ENCODE results near the gene CTIF. TPM values are rescaled to one million over a fixed set of nuclear protein-coding genes. Genes with fewer than 3 reads are reported as not detected.

The CTIF gene
- polyA plus RNA-seq, 1 donor, result 15.0 TPM

- DNase-seq, result no peak
- H3K4me3 ChIP-seq (ENCODE audit: low read length), result no peak overlapping the region
- WGBS (ENCODE audit: insufficient coverage, low lambda C conversion rate), result no CpG with 5 or more reads among the region's 21 CpGs
- no peaks in the 10 kb centered on the region for H3K27me3 ChIP-seq (ENCODE audit: control insufficient read depth, insufficient read depth, low read length)
- H3K4me1 ChIP-seq (ENCODE audit: control insufficient read depth, insufficient read depth, low read length), result peaks cover 31% of the 10 kb centered on the region
- H3K9me3 ChIP-seq (ENCODE audit: control insufficient read depth, low read depth, low read length), result peaks cover 7% of the 10 kb centered on the region
- peaks cover 19% of the 10 kb centered on the region for H3K36me3 ChIP-seq (ENCODE audit: control insufficient read depth, insufficient read depth, low read length)
- H3K27ac ChIP-seq (ENCODE audit: low read length), result no peak overlapping the region
Observed at GRCh38 chr18:48762836-48763718, 224.2 kb downstream of the CTIF start.

DNA sequence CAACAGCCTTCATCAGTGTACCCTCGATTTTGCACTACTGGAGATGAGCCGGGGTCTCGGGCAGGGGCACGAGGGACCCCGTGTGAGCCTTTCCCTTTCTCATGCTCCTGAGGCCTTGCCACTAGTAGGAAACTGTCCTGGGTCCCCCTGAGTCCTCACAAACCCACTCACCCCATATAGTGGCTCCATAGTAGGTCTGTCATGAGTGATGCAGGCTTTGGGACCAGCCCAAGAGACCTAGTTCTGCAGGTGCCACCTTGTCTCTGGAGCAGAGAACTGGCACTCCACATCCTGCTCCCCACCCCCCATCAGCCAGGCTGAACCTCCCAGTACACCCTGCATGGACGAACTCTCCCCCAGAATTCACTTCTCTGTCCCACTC, 224.9 kb downstream of the CTIF start:
- H3K36me3 ChIP-seq (ENCODE audit: control insufficient read depth, insufficient read depth, low read length), result peaks cover 12% of the 10 kb centered on the region
- no peak overlapping the region for H3K27ac ChIP-seq (ENCODE audit: low read length)
- no peak for DNase-seq
- H3K27me3 ChIP-seq (ENCODE audit: control insufficient read depth, insufficient read depth, low read length), result no peaks in the 10 kb centered on the region
- no peak overlapping the region for H3K4me3 ChIP-seq (ENCODE audit: low read length)
- peaks cover 34% of the 10 kb centered on the region for H3K4me1 ChIP-seq (ENCODE audit: control insufficient read depth, insufficient read depth, low read length)
- peaks cover 4% of the 10 kb centered on the region for H3K9me3 ChIP-seq (ENCODE audit: control insufficient read depth, low read depth, low read length)
- WGBS (ENCODE audit: insufficient coverage, low lambda C conversion rate), result no CpG with 5 or more reads among the region's 6 CpGs

DNA sequence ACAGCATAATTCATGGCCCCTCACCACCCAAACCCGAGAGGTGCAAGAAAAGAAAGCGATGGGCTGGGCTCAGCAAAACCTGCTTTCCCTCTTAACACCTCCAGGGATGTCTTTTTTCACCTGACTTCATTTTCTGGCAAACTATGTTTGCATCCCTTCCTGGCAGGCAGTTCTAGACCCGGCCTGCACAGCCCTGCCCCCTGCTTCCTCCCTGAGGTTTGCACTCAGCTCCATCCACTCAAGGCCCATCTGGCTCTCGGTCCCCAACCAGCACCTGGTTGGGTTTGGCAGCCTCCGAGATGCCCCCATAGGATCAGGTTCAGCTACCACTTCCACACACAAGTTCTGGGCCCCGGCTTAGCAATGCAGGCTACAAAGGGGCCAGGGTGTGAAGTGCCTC, 226.2 kb downstream of the CTIF start:
- Histone ChIP-seq H3K4me1 (ENCODE audit: control insufficient read depth, insufficient read depth, low read length) (peaks cover 34% of the 10 kb centered on the region), H3K4me3 (ENCODE audit: low read length) (no peak overlapping the region), H3K27ac (ENCODE audit: low read length) (no peak overlapping the region), H3K27me3 (ENCODE audit: control insufficient read depth, insufficient read depth, low read length) (no peaks in the 10 kb centered on the region), H3K9me3 (ENCODE audit: control insufficient read depth, low read depth, low read length) (peaks cover 4% of the 10 kb centered on the region), H3K36me3 (ENCODE audit: control insufficient read depth, insufficient read depth, low read length) (peaks cover 10% of the 10 kb centered on the region)
- no peak for DNase-seq
- WGBS (ENCODE audit: insufficient coverage, low lambda C conversion rate), result no CpG with 5 or more reads among the region's 6 CpGs

GRCh38 chr18:48766026-48766425, 227.2 kb downstream of the CTIF start:
- Histone ChIP-seq H3K27me3 (ENCODE audit: control insufficient read depth, insufficient read depth, low read length) (no peaks in the 10 kb centered on the region), H3K27ac (ENCODE audit: low read length) (no peak overlapping the region), H3K4me1 (ENCODE audit: control insufficient read depth, insufficient read depth, low read length) (peaks cover 32% of the 10 kb centered on the region)

DNA sequence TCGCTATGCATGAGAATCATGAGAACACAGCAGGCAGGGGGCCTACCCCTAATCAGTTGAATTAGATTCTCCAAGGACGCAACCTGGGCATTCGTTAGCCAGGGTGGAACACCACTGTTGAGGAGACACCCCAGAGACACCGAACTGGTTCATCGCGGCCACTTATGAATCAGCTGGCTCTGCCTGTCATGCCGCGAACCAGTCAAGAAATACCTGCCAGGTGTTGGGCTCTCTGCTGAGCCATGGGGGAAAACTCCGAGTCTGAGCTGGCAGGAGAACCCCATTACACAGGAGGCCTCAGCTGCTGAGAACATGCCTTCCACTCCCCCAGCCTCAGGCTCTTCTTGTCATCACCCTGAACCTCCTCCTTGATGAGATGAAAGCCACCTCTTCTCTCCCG, 227.7 kb downstream of the CTIF start:
- Histone ChIP-seq H3K4me1 (ENCODE audit: control insufficient read depth, insufficient read depth, low read length) (peaks cover 27% of the 10 kb centered on the region), H3K27me3 (ENCODE audit: control insufficient read depth, insufficient read depth, low read length) (no peaks in the 10 kb centered on the region), H3K36me3 (ENCODE audit: control insufficient read depth, insufficient read depth, low read length) (peaks cover 10% of the 10 kb centered on the region), H3K9me3 (ENCODE audit: control insufficient read depth, low read depth, low read length) (peaks cover under 1% of the 10 kb centered on the region), H3K4me3 (ENCODE audit: low read length) (no peak overlapping the region), H3K27ac (ENCODE audit: low read length) (peak overlapping the region; percentile 24)
- no peak for DNase-seq
- 100% methylated on average over 1 of the region's 10 CpGs for WGBS (ENCODE audit: insufficient coverage, low lambda C conversion rate)

More at GRCh38 chr18:48766026-48766425, 227.2 kb downstream of the CTIF start:
- DNase-seq, result no peak
- Histone ChIP-seq H3K4me3 (ENCODE audit: low read length) (no peak overlapping the region), H3K9me3 (ENCODE audit: control insufficient read depth, low read depth, low read length) (peaks cover 4% of the 10 kb centered on the region), H3K36me3 (ENCODE audit: control insufficient read depth, insufficient read depth, low read length) (peaks cover 10% of the 10 kb centered on the region)
- WGBS (ENCODE audit: insufficient coverage, low lambda C conversion rate), result no CpG with 5 or more reads among the region's 4 CpGs

DNA sequence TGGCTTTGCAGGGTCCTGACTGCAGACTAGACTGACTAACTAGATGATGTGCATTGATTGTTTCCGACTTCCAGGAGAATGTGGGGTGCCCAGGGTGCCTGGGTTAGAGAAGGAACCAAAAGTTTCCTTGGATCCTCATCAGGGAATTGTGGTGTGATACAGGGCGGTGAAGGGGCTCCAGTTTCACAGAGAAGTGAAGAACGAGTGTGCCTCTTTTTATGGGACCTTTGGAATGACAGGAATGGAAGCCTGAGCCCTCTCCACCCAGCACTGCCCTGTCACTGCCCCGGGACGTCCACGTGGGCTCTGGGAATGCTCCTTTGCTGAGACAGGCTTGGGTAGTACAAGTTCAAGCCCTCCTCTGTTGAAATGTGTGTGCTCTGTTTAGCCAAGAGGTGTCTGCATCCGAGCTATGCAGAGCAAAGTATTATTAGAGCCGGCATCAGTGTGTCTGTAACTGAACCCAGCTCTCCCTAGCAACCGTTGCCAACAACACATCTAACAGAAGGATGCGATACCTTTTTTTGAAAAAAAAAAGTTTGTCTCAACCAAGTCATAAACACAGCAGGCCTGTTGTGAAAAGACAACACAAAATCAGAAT, 228.4 kb downstream of the CTIF start:
- WGBS (ENCODE audit: insufficient coverage, low lambda C conversion rate), result no CpG with 5 or more reads among the region's 10 CpGs
- Histone ChIP-seq H3K27ac (ENCODE audit: low read length) (peak overlapping the region; percentile 57), H3K27me3 (ENCODE audit: control insufficient read depth, insufficient read depth, low read length) (no peaks in the 10 kb centered on the region), H3K4me1 (ENCODE audit: control insufficient read depth, insufficient read depth, low read length) (peaks cover 21% of the 10 kb centered on the region), H3K36me3 (ENCODE audit: control insufficient read depth, insufficient read depth, low read length) (peaks cover 9% of the 10 kb centered on the region), H3K9me3 (ENCODE audit: control insufficient read depth, low read depth, low read length) (no peaks in the 10 kb centered on the region), H3K4me3 (ENCODE audit: low read length) (no peak overlapping the region)
- DNase-seq, result peak; percentile 54 to 61

- DNase-seq, result no peak
- Histone ChIP-seq H3K4me1 (ENCODE audit: control insufficient read depth, insufficient read depth, low read length) (peaks cover 18% of the 10 kb centered on the region), H3K4me3 (ENCODE audit: low read length) (no peak overlapping the region), H3K36me3 (ENCODE audit: control insufficient read depth, insufficient read depth, low read length) (no peaks in the 10 kb centered on the region), H3K27ac (ENCODE audit: low read length) (no peak overlapping the region), H3K27me3 (ENCODE audit: control insufficient read depth, insufficient read depth, low read length) (no peaks in the 10 kb centered on the region), H3K9me3 (ENCODE audit: control insufficient read depth, low read depth, low read length) (no peaks in the 10 kb centered on the region)
- WGBS (ENCODE audit: insufficient coverage, low lambda C conversion rate), result no CpG with 5 or more reads among the region's 10 CpGs
Observed at GRCh38 chr18:48769006-48769636, 230.3 kb downstream of the CTIF start.

DNA sequence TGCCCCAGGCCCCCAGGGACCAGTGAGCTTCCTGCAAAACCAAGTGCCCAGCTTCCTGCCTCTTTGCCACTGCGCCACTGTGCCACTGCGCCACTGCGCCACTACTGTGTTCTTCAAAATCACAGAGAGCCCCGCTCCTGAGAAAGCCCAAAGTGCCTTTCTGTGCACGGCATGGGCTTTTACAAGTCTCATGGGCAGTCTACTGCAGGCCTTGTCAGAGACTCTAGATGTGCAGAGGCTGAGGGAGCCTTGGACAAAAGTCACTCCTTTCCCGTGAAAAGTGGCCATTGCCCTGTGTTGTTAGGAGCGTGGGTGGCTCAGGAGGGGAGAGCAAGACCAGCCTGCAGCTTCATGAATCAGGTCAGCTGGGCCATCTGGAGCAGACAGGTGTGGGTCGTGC, 231.4 kb downstream of the CTIF start:
- no CpG with 5 or more reads among the region's 8 CpGs for WGBS (ENCODE audit: insufficient coverage, low lambda C conversion rate)
- H3K36me3 ChIP-seq (ENCODE audit: control insufficient read depth, insufficient read depth, low read length), result no peaks in the 10 kb centered on the region
- no peak overlapping the region for H3K4me3 ChIP-seq (ENCODE audit: low read length)
- H3K27ac ChIP-seq (ENCODE audit: low read length), result no peak overlapping the region
- no peaks in the 10 kb centered on the region for H3K9me3 ChIP-seq (ENCODE audit: control insufficient read depth, low read depth, low read length)
- H3K4me1 ChIP-seq (ENCODE audit: control insufficient read depth, insufficient read depth, low read length), result peaks cover 18% of the 10 kb centered on the region
- DNase-seq, result no peak
- H3K27me3 ChIP-seq (ENCODE audit: control insufficient read depth, insufficient read depth, low read length), result no peaks in the 10 kb centered on the region

DNA sequence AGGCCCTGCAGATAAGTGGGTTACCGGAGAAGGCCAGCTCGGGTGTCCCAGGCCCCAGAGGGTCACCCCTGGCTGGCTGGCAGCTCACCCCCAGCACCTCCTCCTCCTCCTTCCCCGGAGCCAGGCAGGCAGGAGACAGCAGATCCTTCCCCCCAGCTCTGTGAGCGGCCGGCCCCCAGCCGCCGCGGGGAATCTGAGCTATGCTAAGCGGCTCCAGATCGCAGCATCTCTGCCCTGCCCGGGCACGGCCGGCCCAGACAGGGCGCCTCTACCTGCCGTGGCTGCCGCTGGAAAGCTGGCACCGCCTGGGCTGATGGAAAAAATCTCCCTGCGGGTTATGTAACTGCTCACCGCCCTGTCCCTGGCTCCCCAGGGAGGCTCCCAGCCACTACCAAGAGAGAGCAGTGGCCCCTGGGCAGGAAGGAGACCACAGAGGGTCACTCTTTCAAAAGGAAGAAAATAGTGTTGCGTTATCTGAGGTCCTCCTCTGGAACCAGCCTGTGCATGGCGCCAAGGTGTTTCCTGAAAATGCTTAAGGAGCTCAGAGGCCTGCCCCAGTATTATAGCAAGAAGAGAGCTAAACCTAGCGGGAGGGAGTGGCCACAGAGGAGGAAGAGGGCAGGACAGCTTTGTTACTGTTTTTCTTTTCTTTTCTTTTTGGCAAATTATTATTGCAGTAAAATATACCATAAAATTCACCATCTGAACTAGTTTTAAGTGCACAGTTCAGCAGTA, 233.0 kb downstream of the CTIF start:
- Histone ChIP-seq H3K4me3 (ENCODE audit: low read length) (no peak overlapping the region), H3K27ac (ENCODE audit: low read length) (no peak overlapping the region), H3K36me3 (ENCODE audit: control insufficient read depth, insufficient read depth, low read length) (no peaks in the 10 kb centered on the region), H3K4me1 (ENCODE audit: control insufficient read depth, insufficient read depth, low read length) (peaks cover 21% of the 10 kb centered on the region), H3K9me3 (ENCODE audit: control insufficient read depth, low read depth, low read length) (no peaks in the 10 kb centered on the region), H3K27me3 (ENCODE audit: control insufficient read depth, insufficient read depth, low read length) (no peaks in the 10 kb centered on the region)
- no CpG with 5 or more reads among the region's 22 CpGs for WGBS (ENCODE audit: insufficient coverage, low lambda C conversion rate)
- no peak for DNase-seq

- no peaks in the 10 kb centered on the region for H3K36me3 ChIP-seq (ENCODE audit: control insufficient read depth, insufficient read depth, low read length)
- no peaks in the 10 kb centered on the region for H3K9me3 ChIP-seq (ENCODE audit: control insufficient read depth, low read depth, low read length)
- peaks cover 22% of the 10 kb centered on the region for H3K4me1 ChIP-seq (ENCODE audit: control insufficient read depth, insufficient read depth, low read length)
- no peaks in the 10 kb centered on the region for H3K27me3 ChIP-seq (ENCODE audit: control insufficient read depth, insufficient read depth, low read length)
- no peak for DNase-seq
- no peak overlapping the region for H3K4me3 ChIP-seq (ENCODE audit: low read length)
- no peak overlapping the region for H3K27ac ChIP-seq (ENCODE audit: low read length)
Observed at GRCh38 chr18:48772457-48772856, 233.6 kb downstream of the CTIF start.

Measured in large intestine (tissue), 3 donors.